ENCODE data around the gene TM9SF3. TPM values are rescaled to one million over a fixed set of nuclear protein-coding genes. Genes with fewer than 3 reads are reported as not detected.

TM9SF3 gene
- 75.4 TPM for total RNA-seq
- long read RNA-seq, full-length matches to known transcripts = 229 of 257 reads
- long read RNA-seq, partial matches to known transcripts = 14 of 257 reads
- long read RNA-seq, other reads (novel, unspliced or antisense) = 14 of 257 reads

GRCh38 chr10:96586419-96587263 lies at the start of gene TM9SF3:
Gene TM9SF3 (minus strand): TSS chr10:96587012. CDS start chr10:96586835, 177 bp downstream.
- peak; percentile 97 for DNase-seq
- ATAC-seq = peak; percentile 93
- intact Hi-C loops (cut with micrococcal nuclease) = no loop called here

GRCh38 chr10:96636551-96636950 lies 49.7 kb upstream of the TM9SF3 start:
- intact Hi-C loops (cut with micrococcal nuclease) = no loop called here
- no peak for ATAC-seq

GRCh38 chr10:96632974-96633710 lies 46.3 kb upstream of the TM9SF3 start:
- intact Hi-C loops (cut with micrococcal nuclease) = no loop called here
- ATAC-seq (peak; percentile 31), DNase-seq (no peak)

More at GRCh38 chr10:96636551-96636950, 49.7 kb upstream of the TM9SF3 start:
- no peak for DNase-seq

DNA sequence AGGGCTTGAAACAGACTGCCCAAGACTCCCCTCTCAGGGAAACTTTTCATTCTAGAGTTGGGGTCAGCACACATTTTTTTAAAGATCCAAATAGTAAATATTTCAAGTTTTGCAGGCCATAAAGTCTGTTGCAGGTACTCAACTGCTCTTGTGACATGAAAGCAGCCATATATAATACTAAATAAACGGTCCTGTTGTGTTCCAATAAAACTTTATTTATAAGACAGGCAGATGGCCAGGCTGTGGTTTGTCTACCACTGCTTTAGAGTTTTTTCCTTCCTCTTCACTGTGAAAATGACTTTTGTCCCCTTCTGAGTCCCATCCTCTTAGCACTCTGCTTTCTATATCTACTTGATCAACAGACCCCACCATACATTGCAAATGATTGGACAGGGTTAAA lies 40.5 kb upstream of the TM9SF3 start:
- intact Hi-C loops (cut with micrococcal nuclease) = no loop called here
- no peak for DNase-seq

GRCh38 chr10:96626795-96627194 lies 40.0 kb upstream of the TM9SF3 start:
- intact Hi-C loops (cut with micrococcal nuclease) = no loop called here
- no peak for ATAC-seq
- no peak for DNase-seq

More for the DNA sequence above, 40.5 kb upstream of the TM9SF3 start:
- no peak for ATAC-seq

- ATAC-seq (peak; percentile 51), DNase-seq (no peak)
- intact Hi-C loops (cut with micrococcal nuclease) = no loop called here
These were observed 38.4 kb upstream of the TM9SF3 start for GRCh38 chr10:96625173-96625572.

GRCh38 chr10:96622013-96622787 lies 35.4 kb upstream of the TM9SF3 start:
- intact Hi-C loops (cut with micrococcal nuclease) = no loop called here
- DNase-seq = no peak
- ATAC-seq = no peak

GRCh38 chr10:96619796-96620773 lies 33.3 kb upstream of the TM9SF3 start:
- DNase-seq = no peak
- intact Hi-C loops (cut with micrococcal nuclease) = no loop called here
- ATAC-seq = peak; percentile 45

DNA sequence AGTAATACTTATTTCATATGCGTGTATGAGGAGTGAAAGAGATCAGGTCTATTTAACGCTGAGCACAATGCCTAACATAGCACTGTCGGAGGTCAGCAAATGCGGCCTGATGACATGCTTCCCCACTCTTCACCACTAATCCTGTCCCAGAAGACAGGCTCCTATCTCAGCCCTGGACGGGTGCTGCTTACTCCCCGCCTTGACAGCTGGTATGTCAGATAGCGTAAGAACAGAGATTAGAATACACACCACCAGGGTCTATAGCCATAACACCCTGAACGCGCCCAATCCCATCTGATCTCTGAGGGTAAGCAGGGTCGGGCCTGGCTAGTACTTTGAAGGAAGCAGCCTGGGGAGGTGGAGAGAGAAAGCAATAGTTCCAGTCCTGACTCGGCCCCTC lies 32.3 kb upstream of the TM9SF3 start:
- ATAC-seq = peak; percentile 81
- peak; percentile 44 for DNase-seq
- intact Hi-C loops (cut with micrococcal nuclease) = no loop called here

DNA sequence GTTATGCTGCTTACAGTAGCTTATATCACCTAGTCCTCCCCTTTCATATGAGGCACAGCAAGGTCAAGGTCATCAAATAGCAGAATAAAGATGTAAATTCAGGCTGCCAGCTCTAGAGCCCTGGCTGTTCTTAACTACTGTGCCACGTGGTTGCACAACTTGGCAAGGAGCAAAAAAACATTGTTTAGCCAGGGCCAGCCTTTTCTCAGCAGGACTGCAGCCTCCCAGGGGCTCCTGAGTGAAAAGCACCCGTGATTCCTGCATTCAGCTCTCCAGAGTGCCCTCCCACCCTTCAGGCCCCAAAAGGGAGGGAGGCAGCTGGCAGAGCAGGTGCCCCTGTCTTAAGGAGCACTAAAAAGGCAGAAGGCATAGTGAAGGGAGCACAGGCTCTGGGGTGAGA lies 31.8 kb upstream of the TM9SF3 start:
- intact Hi-C loops (cut with micrococcal nuclease) = no loop called here
- peak; percentile 86 for ATAC-seq
- peak; percentile 55 for DNase-seq

GRCh38 chr10:96616961-96617360 lies 30.1 kb upstream of the TM9SF3 start:
- DNase-seq = no peak
- no peak for ATAC-seq
- intact Hi-C loops (cut with micrococcal nuclease) = no loop called here

- intact Hi-C loops (cut with micrococcal nuclease) = no loop called here
- DNase-seq = no peak
- no peak for ATAC-seq
These were observed 27.7 kb upstream of the TM9SF3 start for GRCh38 chr10:96614515-96614914.

GRCh38 chr10:96613576-96613975 lies 26.8 kb upstream of the TM9SF3 start:
- ATAC-seq = no peak
- intact Hi-C loops (cut with micrococcal nuclease) = no loop called here
- no peak for DNase-seq

DNA sequence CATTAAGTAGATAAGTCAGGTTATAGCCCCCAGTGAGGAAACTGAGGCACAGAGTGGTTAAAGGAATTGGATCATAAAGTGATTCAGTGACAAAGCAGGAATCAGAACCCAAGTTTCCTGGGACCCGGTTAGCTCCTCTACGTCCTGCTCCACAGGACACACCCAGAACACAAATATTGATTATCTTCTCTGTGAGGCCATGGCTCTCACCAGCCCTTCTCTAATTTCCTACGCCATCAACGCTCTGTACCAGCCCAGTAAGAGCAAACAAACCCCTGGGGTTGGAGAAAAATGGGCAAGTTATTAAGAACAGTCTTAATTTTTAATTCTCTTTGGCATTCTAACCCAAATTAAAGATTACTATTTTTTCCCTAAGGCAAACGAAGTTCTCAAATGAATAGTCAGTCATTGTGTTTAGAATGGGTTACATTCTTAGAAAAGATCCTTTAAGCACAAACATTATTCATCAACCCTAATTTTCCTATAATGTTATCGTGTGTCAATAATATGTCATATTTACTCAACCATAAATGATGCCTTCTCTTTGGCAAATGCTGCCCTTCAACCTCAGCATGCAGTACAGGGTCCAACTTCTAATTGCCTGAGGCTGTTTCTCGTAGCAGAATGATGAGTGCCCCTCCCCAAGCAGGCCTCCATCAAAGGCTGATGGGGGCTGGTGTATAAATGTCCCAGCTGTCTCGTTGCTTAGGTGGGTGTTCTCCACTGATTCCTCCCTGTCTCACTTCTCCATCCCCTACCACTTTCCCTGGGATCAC lies 25.4 kb upstream of the TM9SF3 start:
- ATAC-seq (no peak), DNase-seq (no peak)
- intact Hi-C loops (cut with micrococcal nuclease) = no loop called here

- ATAC-seq (no peak), DNase-seq (no peak)
- intact Hi-C loops (cut with micrococcal nuclease) = no loop called here
These were observed 24.0 kb upstream of the TM9SF3 start for GRCh38 chr10:96610817-96611216.

GRCh38 chr10:96609510-96609909 lies 22.7 kb upstream of the TM9SF3 start:
- intact Hi-C loops (cut with micrococcal nuclease) = no loop called here
- no peak for ATAC-seq
- DNase-seq = no peak

DNA sequence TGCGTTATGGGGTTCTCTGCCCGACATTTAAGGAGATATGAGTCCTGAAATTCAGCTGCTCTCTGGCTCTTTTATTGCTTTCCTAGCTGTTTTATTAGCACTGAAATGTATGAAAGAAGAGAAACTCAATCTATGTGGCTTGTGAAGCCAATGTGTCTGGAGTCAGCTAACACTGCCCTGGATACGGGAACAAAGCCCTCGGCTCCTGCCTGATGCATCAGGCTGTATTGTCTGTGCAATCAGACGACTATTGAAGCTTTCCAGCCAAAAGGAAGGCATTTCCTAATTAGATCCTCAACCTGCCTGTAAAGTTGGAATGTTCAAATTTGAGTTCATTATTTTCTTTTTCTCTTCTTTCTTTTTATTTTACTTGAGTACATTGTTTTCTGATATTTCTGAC lies 22.0 kb upstream of the TM9SF3 start:
- ATAC-seq = no peak
- no peak for DNase-seq
- intact Hi-C loops (cut with micrococcal nuclease) = no loop called here

DNA sequence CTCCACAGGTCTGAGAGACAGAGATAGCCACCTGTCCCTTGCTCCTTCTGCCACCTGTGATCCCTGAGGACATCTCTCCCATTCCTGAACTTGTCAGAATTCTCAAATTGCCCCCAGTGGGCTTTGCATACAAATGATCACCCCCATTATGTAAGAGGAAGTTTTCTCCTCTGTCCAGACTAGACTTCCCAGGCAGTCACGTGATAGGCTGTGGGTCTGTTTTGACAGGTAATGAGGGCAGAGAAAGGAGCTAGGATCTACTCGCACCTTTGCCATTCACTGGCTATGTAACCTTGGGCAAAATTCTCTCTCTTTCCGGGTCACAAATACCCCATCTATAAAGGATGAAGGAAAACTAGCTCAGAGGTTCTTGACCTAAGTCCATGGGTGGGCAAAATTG lies 21.4 kb upstream of the TM9SF3 start:
- ATAC-seq = no peak
- no peak for DNase-seq
- intact Hi-C loops (cut with micrococcal nuclease) = no loop called here

All from left ventricle myocardium superior (tissue), 1 donor.